T47D (cell line): ENCODE measurements around the gene SIMC1.

Experiments used
- DNase-seq, 2 experiments: peaks; one replicate each; pipeline versions ENCODE4 v3.0.0 to v3.0.0-alpha.2; 2011 to 2012; ENCODE audit warnings: low read depth in 1 of 2, low spot score in 1 of 2
- JUND ChIP-seq: IDR thresholded peaks from 2 replicates; pipeline ENCODE4 v1.6.1; 2012; ENCODE audit warnings: low read depth
- in situ Hi-C: cut with HindIII; loops from 2 replicates; pipeline ENCODE4 v1.10.0; 2016; ENCODE audit warnings: low sequenced_read_pairs, low pct_unique_long_range_greater_than_20kb

SIMC1 gene

GRCh38 chr5:176361437-176362232, 123.4 kb downstream of the SIMC1 start, which contains the start of gene KIAA1191:
Gene KIAA1191 (minus strand): TSS chr5:176361764. CDS start chr5:176359508, 2,256 bp downstream.
- peak; percentile 83 to 92 for DNase-seq
- in situ Hi-C loops: no loop called here
- no peak for TF ChIP-seq JUND

GRCh38 chr5:176362233-176362490, 123.9 kb downstream of the SIMC1 start:
- TF ChIP-seq JUND: no peak
- in situ Hi-C loops: no loop called here

GRCh38 chr5:176364765-176365350, 126.6 kb downstream of the SIMC1 start:
- DNase-seq: no peak
- TF ChIP-seq JUND: no peak
- in situ Hi-C loops: no loop called here

More at GRCh38 chr5:176362233-176362490, 123.9 kb downstream of the SIMC1 start:
- no peak for DNase-seq

- in situ Hi-C loops: no loop called here
- TF ChIP-seq JUND: no peak
- DNase-seq: no peak
Measured at GRCh38 chr5:176365351-176366231, 127.4 kb downstream of the SIMC1 start, which contains the start of gene ARL10. Gene ARL10 (plus strand): TSS chr5:176365487. CDS start chr5:176365564, 77 bp downstream.

GRCh38 chr5:176366232-176366894, 128.1 kb downstream of the SIMC1 start:
- no peak for TF ChIP-seq JUND
- DNase-seq: no peak
- in situ Hi-C loops: no loop called here

GRCh38 chr5:176368726-176369125, 130.5 kb downstream of the SIMC1 start:
- TF ChIP-seq JUND: no peak
- in situ Hi-C loops: no loop called here
- DNase-seq: no peak

- in situ Hi-C loops: no loop called here
- no peak for TF ChIP-seq JUND
- no peak for DNase-seq
Measured at GRCh38 chr5:176369934-176370711, 131.9 kb downstream of the SIMC1 start.

GRCh38 chr5:176371621-176372539, 133.7 kb downstream of the SIMC1 start:
- in situ Hi-C loops: no loop called here
- TF ChIP-seq JUND: no peak
- DNase-seq: no peak

GRCh38 chr5:176373100-176373818, 135.0 kb downstream of the SIMC1 start:
- no peak for TF ChIP-seq JUND
- in situ Hi-C loops: no loop called here
- no peak for DNase-seq

GRCh38 chr5:176379881-176380280, 141.7 kb downstream of the SIMC1 start:
- in situ Hi-C loops: no loop called here
- DNase-seq: no peak

More at GRCh38 chr5:176379881-176380280, 141.7 kb downstream of the SIMC1 start:
- TF ChIP-seq JUND: no peak
